ENCODE data around the gene SP3.

The SP3 gene

GRCh38 chr2:173935305-173935704 lies 29.9 kb downstream of the SP3 start:
- no peak overlapping the region for H3K27ac ChIP-seq
- no peak for TF ChIP-seq CTCF (IDR thresholded peaks at IDR 0.05)
- DNase-seq (ENCODE audit: low spot score) = no peak
- no peak overlapping the region for H3K4me3 ChIP-seq

DNA sequence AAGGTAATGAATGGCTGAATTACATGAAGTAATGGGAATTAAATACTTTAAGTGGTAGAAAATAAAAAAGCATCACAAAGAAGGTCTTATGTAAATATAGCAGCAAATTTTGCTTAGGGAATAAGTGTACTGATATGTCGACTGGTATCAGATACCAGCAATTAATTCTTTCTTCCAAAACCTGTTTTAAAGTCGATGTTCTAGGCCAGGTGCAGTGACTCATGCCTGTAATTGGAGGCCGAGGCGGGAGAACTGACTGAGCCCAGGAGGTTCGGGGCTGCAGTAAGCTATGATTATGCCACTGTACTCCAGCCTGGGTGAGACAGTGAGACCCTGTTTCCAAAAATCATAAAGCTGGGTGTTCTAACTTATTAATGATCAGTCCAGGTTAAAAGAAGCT lies 30.3 kb downstream of the SP3 start:
- H3K27ac ChIP-seq = no peak overlapping the region
- TF ChIP-seq CTCF (IDR thresholded peaks at IDR 0.05) = no peak
- no peak overlapping the region for H3K4me3 ChIP-seq
- DNase-seq (ENCODE audit: low spot score) = no peak

GRCh38 chr2:173931751-173932150 lies 33.4 kb downstream of the SP3 start:
- H3K4me3 ChIP-seq = no peak overlapping the region
- no peak overlapping the region for H3K27ac ChIP-seq
- TF ChIP-seq CTCF (IDR thresholded peaks at IDR 0.05) = no peak
- DNase-seq (ENCODE audit: low spot score) = no peak

- no peak overlapping the region for H3K4me3 ChIP-seq
- no peak for TF ChIP-seq CTCF (IDR thresholded peaks at IDR 0.05)
- no peak for DNase-seq (ENCODE audit: low spot score)
- H3K27ac ChIP-seq = no peak overlapping the region
Observed at GRCh38 chr2:173929441-173929840, 35.7 kb downstream of the SP3 start.

DNA sequence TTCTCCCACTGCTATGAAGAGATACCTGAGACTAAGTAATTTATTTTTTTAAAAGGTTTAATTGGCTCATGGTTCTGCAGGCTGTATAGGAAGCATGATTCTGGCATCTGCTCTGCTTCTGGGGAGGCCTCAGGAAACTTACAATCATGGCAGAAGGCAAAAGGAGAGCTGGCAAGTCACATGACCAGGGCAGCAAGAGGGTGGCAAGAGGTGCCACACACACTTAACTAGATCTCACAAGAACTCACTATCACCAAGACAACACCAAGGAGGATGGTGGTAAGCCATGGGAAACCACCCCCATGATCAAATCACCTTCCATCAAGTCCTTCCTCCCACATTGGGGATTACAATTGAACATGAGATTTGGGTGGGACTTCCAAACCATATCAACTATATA lies 38.3 kb downstream of the SP3 start:
- TF ChIP-seq CTCF (IDR thresholded peaks at IDR 0.05) = no peak
- no peak overlapping the region for H3K27ac ChIP-seq
- H3K4me3 ChIP-seq = no peak overlapping the region
- no peak for DNase-seq (ENCODE audit: low spot score)

DNA sequence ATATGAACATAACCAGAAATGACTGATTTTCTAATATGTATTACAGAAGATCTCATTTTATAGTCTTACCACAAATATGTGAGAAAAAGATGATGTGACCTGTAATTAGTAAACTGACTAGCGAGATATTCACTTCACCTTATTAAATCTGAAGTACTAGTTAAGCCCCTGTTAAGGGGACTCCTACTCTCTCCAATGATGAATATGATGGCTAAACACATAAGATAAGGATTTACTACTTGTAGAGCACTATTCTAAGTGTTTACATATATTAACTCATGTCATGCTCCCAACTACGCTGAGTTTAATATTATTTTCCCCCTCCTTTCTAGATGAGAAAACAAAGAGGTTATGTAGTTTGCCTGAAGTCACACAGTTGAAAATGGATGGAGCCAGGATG lies 40.9 kb downstream of the SP3 start:
- Histone ChIP-seq H3K4me3 (no peak overlapping the region), H3K27ac (no peak overlapping the region)
- DNase-seq (ENCODE audit: low spot score) = no peak
- no peak for TF ChIP-seq CTCF (IDR thresholded peaks at IDR 0.05)

- H3K4me3 ChIP-seq = no peak overlapping the region
- no peak for DNase-seq (ENCODE audit: low spot score)
- H3K27ac ChIP-seq = no peak overlapping the region
- no peak for TF ChIP-seq CTCF (IDR thresholded peaks at IDR 0.05)
Observed at GRCh38 chr2:173922760-173923159, 42.4 kb downstream of the SP3 start.

Measured in coronary artery (tissue), 2 donors.